Measurements from ENCODE around the gene TPPP2. TPM values are rescaled to one million over a fixed set of nuclear protein-coding genes. Genes with fewer than 3 reads are reported as not detected.

The TPPP2 gene
- total RNA-seq, 2 experiments from 2014 or later = not detected

GRCh38 chr14:21025371-21026273, 4.4 kb upstream of the TPPP2 start:
- Histone ChIP-seq H3K9me3 (ENCODE audit: low read length) (no peaks in the 10 kb centered on the region), H2AFZ (ENCODE audit: low read length) (no peak overlapping the region), H4K20me1 (ENCODE audit: insufficient read depth, low read length) (no peaks in the 10 kb centered on the region), H3K4me1 (ENCODE audit: insufficient read depth, low read length, poor library complexity, severe bottlenecking) (no peaks in the 10 kb centered on the region), H3K27ac (ENCODE audit: low read depth, low read length, poor library complexity, severe bottlenecking) (no peak overlapping the region), H3K79me2 (ENCODE audit: insufficient read depth, low read depth, low read length) (no peaks in the 10 kb centered on the region), H3K36me3 (ENCODE audit: insufficient read depth, low read length) (no peaks in the 10 kb centered on the region), H3K4me3 (ENCODE audit: low read depth, low read length, poor library complexity, severe bottlenecking) (no peak overlapping the region), H3K9me2 (ENCODE audit: insufficient read depth, low read length) (no peaks in the 10 kb centered on the region), H3K4me2 (ENCODE audit: low read length) (no peak overlapping the region; the same call in 1 of the 2 replicates)
- POLR2A ChIA-PET = interaction anchor here (0.7 kb wide), 1 partner anchor 383 kb away, joined by 4 read pairs; no protein-coding TSS in a partner anchor
- intact Hi-C loops (cut with micrococcal nuclease; ENCODE audit: unreplicated experiment) = no loop called here
- DNase-seq (ENCODE audit: low spot score) = no peak
- no TSS peak for BruUV-seq (replicated peaks)
- CTCF ChIA-PET (ENCODE audit: unreplicated experiment) = no interaction called here
- TF ChIP-seq CTCF (conservative IDR thresholded peaks at IDR 0.05; ENCODE audit: low read length) (no peak), EZH2phosphoT487 (IDR thresholded peaks at IDR 0.05; ENCODE audit: borderline replicate concordance, low read depth, low read length) (no peak)

- no peak overlapping the region for H3K27ac ChIP-seq (ENCODE audit: low read depth, low read length, poor library complexity, severe bottlenecking)
- no peak for TF ChIP-seq EZH2phosphoT487 (IDR thresholded peaks at IDR 0.05; ENCODE audit: borderline replicate concordance, low read depth, low read length)
- TF ChIP-seq CTCF (conservative IDR thresholded peaks at IDR 0.05; ENCODE audit: low read length) = no peak
- intact Hi-C loops (cut with micrococcal nuclease; ENCODE audit: unreplicated experiment) = no loop called here
- no peaks in the 10 kb centered on the region for H3K79me2 ChIP-seq (ENCODE audit: insufficient read depth, low read depth, low read length)
- no peak overlapping the region for H3K4me3 ChIP-seq (ENCODE audit: low read depth, low read length, poor library complexity, severe bottlenecking)
- no peaks in the 10 kb centered on the region for H4K20me1 ChIP-seq (ENCODE audit: insufficient read depth, low read length)
- H3K9me3 ChIP-seq (ENCODE audit: low read length) = no peaks in the 10 kb centered on the region
- CTCF ChIA-PET (ENCODE audit: unreplicated experiment) = no interaction called here
- no peak overlapping the region for H3K4me2 ChIP-seq (ENCODE audit: low read length)
- H2AFZ ChIP-seq (ENCODE audit: low read length) = no peak overlapping the region
- H3K4me1 ChIP-seq (ENCODE audit: insufficient read depth, low read length, poor library complexity, severe bottlenecking) = no peaks in the 10 kb centered on the region
- BruUV-seq (replicated peaks) = no TSS peak
- POLR2A ChIA-PET = interaction anchor here (0.7 kb wide), 1 partner anchor 382 kb away, joined by 4 read pairs; no protein-coding TSS in a partner anchor
- no peaks in the 10 kb centered on the region for H3K36me3 ChIP-seq (ENCODE audit: insufficient read depth, low read length)
- DNase-seq (ENCODE audit: low spot score) = no peak
- no peaks in the 10 kb centered on the region for H3K9me2 ChIP-seq (ENCODE audit: insufficient read depth, low read length)
These were observed 3.6 kb upstream of the TPPP2 start for GRCh38 chr14:21026274-21026987.
